Kidney tubule cell (primary cell): ENCODE results near the gene GRIN2A.
A peak's percentile ranks its signal among the peaks of the same experiment; 100 is the strongest.

Experiments used
- DNase-seq: peaks from one replicate; pipeline ENCODE4 v3.0.0-alpha.2; 2018; ENCODE audit warnings: low spot score

The GRIN2A gene

GRCh38 chr16:10085078-10085798, 97.0 kb downstream of the GRIN2A start:
- no peak for DNase-seq

- DNase-seq = peak; percentile 15
Measured at GRCh38 chr16:10083301-10083700, 98.9 kb downstream of the GRIN2A start.

GRCh38 chr16:10081201-10081940, 100.9 kb downstream of the GRIN2A start:
- no peak for DNase-seq

GRCh38 chr16:10080051-10080772, 102.0 kb downstream of the GRIN2A start:
- peak; percentile 67 for DNase-seq

GRCh38 chr16:10078541-10078949, 103.7 kb downstream of the GRIN2A start:
- no peak for DNase-seq

- no peak for DNase-seq
Measured at GRCh38 chr16:10077861-10078260, 104.4 kb downstream of the GRIN2A start.

- no peak for DNase-seq
Measured at GRCh38 chr16:10076037-10076436, 106.2 kb downstream of the GRIN2A start.

GRCh38 chr16:10070591-10070990, 111.6 kb downstream of the GRIN2A start:
- DNase-seq = no peak

GRCh38 chr16:10069374-10069773, 112.9 kb downstream of the GRIN2A start:
- no peak for DNase-seq

- no peak for DNase-seq
Measured at GRCh38 chr16:10067835-10068234, 114.4 kb downstream of the GRIN2A start.

GRCh38 chr16:10067406-10067805, 114.8 kb downstream of the GRIN2A start:
- no peak for DNase-seq

- DNase-seq = no peak
Measured at GRCh38 chr16:10065019-10065418, 117.2 kb downstream of the GRIN2A start.

- DNase-seq = no peak
Measured at GRCh38 chr16:10048850-10049249, 133.4 kb downstream of the GRIN2A start.

GRCh38 chr16:10045947-10046346, 136.3 kb downstream of the GRIN2A start:
- DNase-seq = no peak

GRCh38 chr16:10045291-10045775, 136.9 kb downstream of the GRIN2A start:
- no peak for DNase-seq

- no peak for DNase-seq
Measured at GRCh38 chr16:10040136-10041080, 141.8 kb downstream of the GRIN2A start.

GRCh38 chr16:10039220-10040096, 142.8 kb downstream of the GRIN2A start:
- DNase-seq = peak; percentile 11

GRCh38 chr16:10037751-10038150, 144.5 kb downstream of the GRIN2A start:
- DNase-seq = peak; percentile 36

GRCh38 chr16:10036956-10037355, 145.3 kb downstream of the GRIN2A start:
- peak; percentile 84 for DNase-seq

- peak; percentile 23 for DNase-seq
Measured at GRCh38 chr16:10033556-10033955, 148.7 kb downstream of the GRIN2A start.

GRCh38 chr16:10031955-10032354, 150.3 kb downstream of the GRIN2A start:
- no peak for DNase-seq
